A673 (cell line): ENCODE measurements around the gene HOXA3. TPM values are rescaled to one million over a fixed set of nuclear protein-coding genes. Genes with fewer than 3 reads are reported as not detected.

Source experiments
- BruUV-seq: library from RNA; stranded (reverse); fragments of 400-500 nt; replicated peaks from 2 replicates; lab custom pipeline; 2021; lab: Mats Ljungman, UMichigan
- CTCF ChIA-PET: fragments of 300-600 bp; sonication (Branson Sonifier 250); formaldehyde crosslinking; loops from one replicate; lab custom pipeline; 2022; ENCODE audit warnings: antibody characterized with exemption; lab: Charles Lee
- POLR2A ChIA-PET: fragments of 300-600 bp; sonication (Branson Sonifier 250); formaldehyde crosslinking; loops from one replicate; lab custom pipeline; 2022; ENCODE audit warnings: antibody characterized with exemption; ENCODE audit not compliant: low non-redundant PET; lab: Charles Lee
- DNase-seq: peaks from one replicate; pipeline ENCODE4 v3.0.0-alpha.2; 2015; ENCODE audit warnings: low spot score
- H3K27ac ChIP-seq: fragments of 200-600 bp; sonication (generic); 2 replicates; pipeline ENCODE4 v1.5.1; 2016; ENCODE audit warnings: mixed run types, low read depth, mild to moderate bottlenecking, mixed read lengths, antibody characterized with exemption, low read length; ENCODE audit not compliant: poor library complexity, severe bottlenecking
- H3K27me3 ChIP-seq: fragments of 200-600 bp; sonication (generic); replicated peaks from 2 replicates; pipeline ENCODE4 v1.6.1; 2017; ENCODE audit warnings: mixed run types, low read depth, mild to moderate bottlenecking, mixed read lengths, antibody characterized with exemption, low read length; ENCODE audit not compliant: insufficient read depth, poor library complexity
- H3K36me3 ChIP-seq: fragments of 200-600 bp; sonication (generic); 2 replicates; pipeline ENCODE4 v1.6.1; 2016; ENCODE audit warnings: mixed run types, mild to moderate bottlenecking, mixed read lengths, antibody characterized with exemption, low read length; ENCODE audit not compliant: insufficient read depth, poor library complexity, severe bottlenecking
- H3K4me1 ChIP-seq: fragments of 200-600 bp; sonication (generic); 2 replicates; pipeline ENCODE4 v1.6.1; 2017; ENCODE audit warnings: mixed run types, mild to moderate bottlenecking, mixed read lengths, antibody characterized with exemption, low read length; ENCODE audit not compliant: insufficient read depth, poor library complexity, severe bottlenecking
- H3K4me3 ChIP-seq: fragments of 200-600 bp; sonication (generic); 2 replicates; pipeline ENCODE4 v1.5.1; 2016; ENCODE audit warnings: low read depth, mixed run types, mild to moderate bottlenecking, mixed read lengths, low read length; ENCODE audit not compliant: poor library complexity, severe bottlenecking
- H3K9me3 ChIP-seq: fragments of 200-600 bp; sonication (generic); 2 replicates; pipeline ENCODE4 v1.6.1; 2016; ENCODE audit warnings: mixed run types, low read depth, mild to moderate bottlenecking, mixed read lengths, antibody characterized with exemption, low read length; ENCODE audit not compliant: poor library complexity, severe bottlenecking
- EZH2 ChIP-seq: fragments of 200-600 bp; sonication (generic); IDR thresholded peaks from 2 replicates; pipeline ENCODE4 v1.6.1; 2017; ENCODE audit warnings: borderline replicate concordance, low read depth, mild to moderate bottlenecking, mixed read lengths, antibody characterized with exemption, low read length; ENCODE audit not compliant: poor library complexity, severe bottlenecking
- intact Hi-C: fragments of 100-400 bp; cut with micrococcal nuclease; formaldehyde crosslinking; loops from one replicate; pipeline ENCODE4 v1.10.0; 2022; ENCODE audit not compliant: unreplicated experiment
- total RNA-seq: library from RNA; stranded (reverse); gene quantifications from 2 replicates; pipeline ENCODE4 v1.2.3, GENCODE V29; 2021
- TF ChIP-seq, protein P1 (sequence below): fragments of 300-800, 200-600 bp; sonication (generic); conservative IDR thresholded peaks from 2 replicates; pipeline ENCODE4 v1.5.1; 2017; ENCODE audit warnings: low read depth, mild to moderate bottlenecking, antibody characterized with exemption, low read length, moderate library complexity, mixed read lengths

The HOXA3 gene
- total RNA-seq, 1 experiment from 2014 or later = not detected

DNA sequence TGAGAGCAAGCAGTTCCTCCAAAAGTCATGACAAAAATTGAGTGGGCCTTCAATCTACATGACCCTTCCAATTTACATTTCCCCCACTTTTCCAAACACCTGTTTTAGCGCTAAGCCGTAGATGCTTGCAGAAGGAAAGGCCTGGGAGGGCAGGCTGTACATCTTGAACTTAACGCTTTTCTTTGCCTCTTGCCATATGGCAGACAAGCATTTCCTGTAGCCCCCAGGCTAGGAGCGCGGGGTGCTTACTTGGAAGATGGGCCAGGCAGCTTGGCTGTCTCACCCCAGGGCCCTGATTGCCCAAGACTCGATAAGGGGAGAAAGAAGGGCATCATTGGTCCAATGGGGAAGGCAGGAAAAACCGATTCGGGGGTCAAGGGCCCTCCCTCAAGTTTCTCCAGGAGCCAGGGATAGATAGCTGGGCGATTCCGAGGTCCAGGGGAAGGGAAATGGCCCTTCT lies 20.0 kb upstream of the HOXA3 start:
- intact Hi-C loops = no loop called here
- no peaks in the 10 kb centered on the region for H3K9me3 ChIP-seq
- CTCF ChIA-PET = no interaction called here
- no peak overlapping the region for H3K4me3 ChIP-seq
- no peak for DNase-seq
- peaks cover 7% of the 10 kb centered on the region for H3K4me1 ChIP-seq
- TF ChIP-seq, protein P1, sequence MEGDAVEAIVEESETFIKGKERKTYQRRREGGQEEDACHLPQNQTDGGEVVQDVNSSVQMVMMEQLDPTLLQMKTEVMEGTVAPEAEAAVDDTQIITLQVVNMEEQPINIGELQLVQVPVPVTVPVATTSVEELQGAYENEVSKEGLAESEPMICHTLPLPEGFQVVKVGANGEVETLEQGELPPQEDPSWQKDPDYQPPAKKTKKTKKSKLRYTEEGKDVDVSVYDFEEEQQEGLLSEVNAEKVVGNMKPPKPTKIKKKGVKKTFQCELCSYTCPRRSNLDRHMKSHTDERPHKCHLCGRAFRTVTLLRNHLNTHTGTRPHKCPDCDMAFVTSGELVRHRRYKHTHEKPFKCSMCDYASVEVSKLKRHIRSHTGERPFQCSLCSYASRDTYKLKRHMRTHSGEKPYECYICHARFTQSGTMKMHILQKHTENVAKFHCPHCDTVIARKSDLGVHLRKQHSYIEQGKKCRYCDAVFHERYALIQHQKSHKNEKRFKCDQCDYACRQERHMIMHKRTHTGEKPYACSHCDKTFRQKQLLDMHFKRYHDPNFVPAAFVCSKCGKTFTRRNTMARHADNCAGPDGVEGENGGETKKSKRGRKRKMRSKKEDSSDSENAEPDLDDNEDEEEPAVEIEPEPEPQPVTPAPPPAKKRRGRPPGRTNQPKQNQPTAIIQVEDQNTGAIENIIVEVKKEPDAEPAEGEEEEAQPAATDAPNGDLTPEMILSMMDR = no peak
- TF ChIP-seq EZH2 = no peak
- BruUV-seq = no TSS peak
- POLR2A ChIA-PET = no interaction called here
- no peak overlapping the region for H3K27ac ChIP-seq
- no peaks in the 10 kb centered on the region for H3K36me3 ChIP-seq
- H3K27me3 ChIP-seq = peaks cover 85% of the 10 kb centered on the region

DNA sequence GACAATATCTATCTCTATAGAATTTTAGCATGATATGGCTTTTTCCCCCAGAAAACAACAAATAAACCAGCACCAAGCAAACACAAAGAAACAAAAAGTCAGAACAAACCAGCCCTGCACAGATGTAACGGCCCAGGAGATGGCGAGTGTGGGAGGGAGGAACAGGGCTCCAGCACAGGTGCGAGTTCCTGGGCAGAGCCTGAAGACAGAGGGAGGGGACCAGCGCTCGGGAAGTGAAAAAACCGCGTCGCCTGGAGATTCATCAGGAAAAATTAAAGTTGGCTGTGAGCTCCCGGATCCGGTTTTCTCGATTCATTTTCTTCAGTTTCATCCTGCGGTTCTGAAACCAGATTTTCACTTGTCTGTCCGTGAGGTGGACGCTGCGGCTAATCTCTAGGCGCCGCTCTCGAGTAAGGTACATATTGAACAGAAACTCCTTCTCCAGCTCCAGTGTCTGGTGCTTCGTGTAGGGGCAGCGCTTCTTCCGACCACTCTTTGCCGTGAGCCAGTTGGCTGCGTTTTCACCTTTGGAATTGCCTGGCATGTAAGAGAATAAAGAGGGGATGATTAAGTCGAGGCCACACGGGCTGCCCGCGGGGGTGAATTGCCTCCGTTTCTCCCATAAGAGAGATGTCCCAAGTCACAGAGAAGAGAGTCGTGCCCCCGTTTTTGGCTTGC lies 19.4 kb upstream of the HOXA3 start:
- POLR2A ChIA-PET = no interaction called here
- no peak for TF ChIP-seq EZH2
- TF ChIP-seq, protein P1 = no peak
- no peaks in the 10 kb centered on the region for H3K36me3 ChIP-seq
- CTCF ChIA-PET = no interaction called here
- peaks cover 7% of the 10 kb centered on the region for H3K4me1 ChIP-seq
- intact Hi-C loops = no loop called here
- no peak overlapping the region for H3K27ac ChIP-seq
- no peak overlapping the region for H3K4me3 ChIP-seq
- peaks cover 85% of the 10 kb centered on the region for H3K27me3 ChIP-seq
- DNase-seq = no peak
- H3K9me3 ChIP-seq = no peaks in the 10 kb centered on the region
- no TSS peak for BruUV-seq

DNA sequence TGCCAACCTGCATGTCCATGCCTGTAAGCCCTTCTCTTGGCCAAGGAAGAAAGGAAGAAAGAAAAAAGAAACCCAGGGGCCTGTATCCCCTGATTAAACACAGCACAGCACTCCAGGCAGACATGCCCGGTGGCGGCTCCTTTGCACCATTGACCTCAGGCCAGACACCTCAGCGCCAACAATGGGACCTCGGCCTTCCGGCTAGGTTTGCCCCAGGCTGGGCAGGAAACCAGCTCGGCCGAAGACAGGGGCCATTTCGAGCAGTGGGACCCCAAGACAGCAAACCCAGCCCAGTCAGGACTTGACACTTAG lies 18.9 kb upstream of the HOXA3 start:
- H3K4me1 ChIP-seq = peaks cover 7% of the 10 kb centered on the region

More for the DNA sequence above, 18.9 kb upstream of the HOXA3 start:
- Histone ChIP-seq H3K4me3 (no peak overlapping the region), H3K36me3 (no peaks in the 10 kb centered on the region), H3K27me3 (peaks cover 85% of the 10 kb centered on the region), H3K9me3 (no peaks in the 10 kb centered on the region), H3K27ac (no peak overlapping the region)
- ChIA-PET POLR2A (no interaction called here), CTCF (no interaction called here)
- intact Hi-C loops = no loop called here
- no peak for DNase-seq
- TF ChIP-seq EZH2 = no peak
- TF ChIP-seq, protein P1 = no peak
- BruUV-seq = no TSS peak
